ENCODE measurements around the gene FAM135A.

Gene FAM135A

DNA sequence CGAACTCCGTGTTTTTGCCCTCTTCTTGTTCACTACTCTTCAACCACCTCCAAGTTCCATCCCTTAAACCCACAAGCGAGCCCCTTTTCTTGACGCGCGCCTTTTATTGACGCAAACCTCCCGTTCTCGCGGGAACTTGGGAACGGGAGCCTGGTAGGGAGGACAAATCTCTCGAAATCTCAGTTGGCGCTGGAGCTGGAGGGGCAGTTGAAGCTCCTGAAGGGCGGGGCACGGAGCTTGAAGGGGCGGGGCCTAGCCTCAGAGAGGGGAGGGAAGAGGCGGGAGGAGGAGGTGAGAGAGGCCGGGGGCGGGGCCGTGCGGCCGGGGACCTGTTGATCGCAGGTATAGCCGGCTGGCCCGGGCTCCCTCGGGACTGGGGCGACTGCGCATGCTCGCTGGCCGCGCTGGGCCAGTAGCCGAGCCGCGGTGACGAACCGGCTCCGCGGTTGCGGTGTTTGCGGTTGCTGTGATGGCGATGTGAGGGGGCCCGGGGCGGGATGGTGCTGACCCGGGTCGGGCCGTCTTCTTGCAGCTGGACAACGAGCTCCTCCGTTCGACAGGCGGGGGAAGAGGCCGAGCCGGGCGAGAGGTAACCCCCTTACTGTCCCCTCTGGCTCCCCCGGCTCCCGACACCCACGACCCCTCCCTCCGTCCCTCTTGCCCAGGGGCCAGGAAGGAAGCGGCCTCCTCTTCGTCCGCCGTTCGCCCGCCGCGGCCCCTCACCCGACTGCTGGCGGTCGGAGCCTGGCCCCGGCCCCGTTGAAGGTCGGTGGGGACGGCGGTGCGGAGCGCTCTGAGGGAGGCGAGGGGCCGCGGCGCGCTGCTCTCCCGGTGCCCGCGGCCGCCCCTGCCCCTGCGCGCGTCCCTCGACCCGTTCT is at the start of gene FAM135A:
TSS of gene FAM135A (plus strand) at position 395 of the 878 bp plus-strand sequence. CDS start 14,835 bp downstream, outside the sequence.
- DNase-seq: peak; percentile 77 to 81

DNA sequence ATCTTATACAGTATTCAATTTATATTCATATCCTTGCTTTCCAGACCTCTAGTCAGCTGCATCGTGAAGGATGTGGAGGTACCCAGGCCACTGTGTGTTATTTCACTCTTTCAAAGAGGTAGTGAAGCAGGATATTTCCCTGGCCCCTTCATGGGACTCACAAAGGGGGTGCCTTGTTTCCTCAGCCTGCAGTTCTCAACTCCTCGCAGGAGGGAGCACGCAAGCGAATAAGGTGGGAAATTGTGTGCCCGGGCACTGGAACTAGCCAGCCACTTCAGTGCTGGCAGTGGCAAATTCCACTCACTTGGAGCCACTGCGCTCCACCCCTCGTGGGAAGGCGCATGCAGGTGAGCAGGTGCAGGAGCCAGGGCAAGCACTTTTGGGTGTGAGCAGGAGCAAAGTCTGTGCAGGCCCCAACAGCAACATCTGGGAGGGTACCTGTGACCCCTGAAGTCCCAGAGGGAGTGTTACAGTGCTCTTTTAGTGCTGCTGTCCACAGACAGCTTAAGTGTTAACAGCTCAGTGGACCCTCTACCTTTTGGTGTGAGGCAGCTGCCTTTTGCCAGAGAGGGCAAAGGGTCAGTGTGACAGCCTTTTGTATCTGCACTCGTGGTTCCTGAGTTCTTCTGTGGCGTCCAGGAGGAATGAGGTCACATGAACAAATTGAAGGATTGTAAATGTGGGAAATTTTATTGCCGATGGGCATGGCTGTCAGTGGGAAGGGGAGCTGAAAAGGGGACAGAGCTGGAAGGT is 49.4 kb upstream of the FAM135A start:
- no peak for DNase-seq

DNA sequence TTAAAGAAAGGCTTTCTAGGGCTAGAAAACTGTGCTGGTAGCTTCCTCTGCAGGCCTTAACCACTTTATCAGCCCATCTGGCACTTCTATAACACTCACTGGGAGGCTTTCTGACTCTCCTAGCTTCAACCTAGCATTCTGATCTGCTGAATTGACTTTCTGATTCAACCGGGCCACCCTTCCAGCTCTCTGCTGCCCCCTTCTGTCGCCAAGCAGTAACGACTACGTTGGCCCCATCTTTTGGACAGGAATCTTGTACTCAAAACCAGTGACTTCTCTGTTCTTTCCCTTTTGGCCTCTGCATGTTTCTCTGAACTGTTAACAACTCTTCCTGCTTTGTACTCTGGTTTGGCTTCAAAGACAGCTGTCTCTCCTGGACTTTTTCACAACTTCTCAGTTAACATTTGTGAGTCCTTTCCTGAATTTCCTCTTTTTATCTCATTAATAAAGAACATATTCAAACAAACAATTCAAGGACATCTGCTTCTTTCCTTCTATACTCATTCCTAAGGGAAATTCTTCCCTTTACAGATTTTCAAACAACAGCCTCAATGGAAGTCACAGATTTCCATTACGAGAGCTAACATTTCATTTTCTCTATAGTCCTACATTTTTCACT is 43.9 kb upstream of the FAM135A start:
- DNase-seq: peak; percentile 18 to 47

DNA sequence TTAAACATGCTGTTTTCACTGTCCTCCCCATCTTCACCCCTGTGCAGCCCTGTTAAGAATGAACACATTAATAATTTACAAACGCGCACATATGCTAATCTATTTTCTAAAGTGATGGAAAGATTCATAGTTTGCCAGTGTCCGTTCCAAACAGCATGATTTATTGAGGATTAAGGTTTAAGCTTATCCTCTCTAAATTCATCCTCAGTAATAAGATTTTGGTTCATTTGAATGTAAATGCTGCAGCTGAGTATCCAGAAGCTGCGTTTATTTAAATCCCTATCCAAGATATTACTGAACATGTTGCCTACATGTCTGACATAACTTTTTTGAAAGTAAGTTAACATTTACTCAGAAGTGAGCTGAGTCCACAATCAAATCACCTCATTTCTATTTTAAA is 42.8 kb upstream of the FAM135A start:
- DNase-seq: no peak

DNA sequence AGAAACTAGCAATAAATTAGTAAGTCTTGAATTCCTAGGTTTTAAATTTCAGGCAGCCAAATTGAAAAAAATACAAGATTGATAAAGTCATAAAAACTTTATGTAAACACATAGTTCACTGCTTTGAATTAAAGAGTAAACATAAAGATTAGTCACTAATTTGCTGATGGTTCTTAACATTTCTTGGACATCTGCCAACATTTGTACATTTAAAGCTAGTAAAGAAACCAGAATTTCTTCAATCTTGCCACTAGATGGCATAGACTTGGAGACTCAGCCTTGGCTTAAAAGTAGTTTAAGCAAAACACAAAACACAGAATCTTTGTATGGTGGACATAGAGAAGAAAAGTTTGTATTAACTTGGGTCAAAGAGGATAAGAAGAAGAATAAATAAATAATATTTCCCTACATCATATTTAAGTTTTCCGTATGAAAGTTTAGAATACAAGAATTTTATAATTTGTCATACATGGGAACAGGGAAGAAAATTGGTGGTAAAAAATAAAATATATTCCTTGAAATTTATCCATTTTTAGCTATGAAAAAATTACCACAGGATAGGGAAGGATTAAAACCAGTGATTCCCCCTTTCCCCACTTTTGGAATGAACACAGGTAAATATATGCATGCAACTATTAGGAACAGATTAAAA is 41.7 kb upstream of the FAM135A start:
- peak in 1 of 2 donors; percentile 79 for DNase-seq

DNA sequence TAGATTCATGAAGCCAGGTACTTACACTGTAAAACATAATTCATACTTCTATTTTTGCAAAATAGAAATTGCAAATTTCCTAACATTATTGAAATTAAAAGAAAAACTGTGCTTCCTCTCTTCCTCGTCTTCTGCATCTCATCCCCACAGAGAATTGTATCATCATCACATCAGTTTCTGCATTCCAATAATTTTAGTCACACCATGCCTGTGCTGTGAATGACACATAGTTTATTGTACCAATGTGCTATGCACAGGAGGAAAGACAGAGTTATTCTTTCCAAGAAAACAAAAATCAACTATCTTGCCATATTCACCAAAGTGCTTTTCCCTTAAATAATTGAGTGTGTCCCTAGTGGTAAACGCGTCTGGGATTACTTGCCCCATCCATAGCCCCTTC is 38.1 kb upstream of the FAM135A start:
- no peak for DNase-seq

DNA sequence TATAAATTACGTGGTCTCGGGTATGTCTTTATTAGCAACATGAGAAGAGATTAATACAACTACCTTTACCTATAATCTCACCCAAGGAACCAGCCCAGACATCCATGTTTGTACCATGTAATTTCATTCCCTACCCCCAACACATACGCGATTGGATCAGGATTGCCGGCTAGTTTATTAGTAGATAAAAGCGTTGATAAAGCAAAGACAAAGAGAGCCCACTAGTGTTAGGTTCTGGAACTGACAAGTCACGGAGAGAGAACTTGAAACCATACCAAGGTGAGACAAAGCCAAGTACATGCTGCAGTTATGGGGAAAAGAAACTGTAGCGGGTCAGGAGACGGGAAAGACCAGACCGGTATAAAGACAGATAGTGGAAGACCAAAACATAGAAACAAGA is 37.4 kb upstream of the FAM135A start:
- no peak for DNase-seq

DNA sequence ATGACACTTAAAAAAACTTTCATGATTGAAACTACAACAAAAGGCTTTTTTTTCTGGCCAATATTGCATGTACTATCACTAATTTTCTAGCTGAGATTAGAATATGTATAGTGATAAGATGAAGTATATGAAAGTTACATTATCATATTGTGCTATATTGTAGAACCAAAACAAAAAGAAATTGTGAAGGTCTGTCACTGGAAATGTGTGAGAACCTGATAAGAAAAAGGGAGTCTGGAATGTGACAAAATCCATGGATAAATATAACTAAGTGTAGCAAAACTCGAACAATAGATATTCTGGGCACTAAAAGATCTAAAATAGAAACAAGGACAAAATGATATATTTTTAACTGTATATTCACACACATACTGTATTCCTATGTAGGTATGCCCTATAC is 36.7 kb upstream of the FAM135A start:
- no peak for DNase-seq

DNA sequence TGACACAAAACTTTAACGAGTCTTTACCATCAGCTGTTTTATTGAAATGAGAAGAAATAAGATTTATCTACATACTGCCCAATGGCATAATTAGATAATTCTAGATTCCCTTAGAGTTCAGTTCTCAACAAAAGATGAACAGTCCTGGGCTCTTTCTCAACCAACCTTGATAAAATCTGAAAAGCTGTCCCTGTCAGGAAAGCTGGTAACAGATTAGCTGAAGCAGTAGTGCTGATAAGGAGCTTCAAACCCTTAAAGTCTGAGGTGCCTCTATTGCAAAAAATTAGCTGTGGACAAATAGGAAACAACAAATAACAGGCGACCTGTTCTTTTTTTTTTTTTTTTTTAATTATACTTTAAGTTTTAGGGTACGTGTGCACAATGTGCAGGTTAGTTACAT is 35.9 kb upstream of the FAM135A start:
- no peak for DNase-seq

DNA sequence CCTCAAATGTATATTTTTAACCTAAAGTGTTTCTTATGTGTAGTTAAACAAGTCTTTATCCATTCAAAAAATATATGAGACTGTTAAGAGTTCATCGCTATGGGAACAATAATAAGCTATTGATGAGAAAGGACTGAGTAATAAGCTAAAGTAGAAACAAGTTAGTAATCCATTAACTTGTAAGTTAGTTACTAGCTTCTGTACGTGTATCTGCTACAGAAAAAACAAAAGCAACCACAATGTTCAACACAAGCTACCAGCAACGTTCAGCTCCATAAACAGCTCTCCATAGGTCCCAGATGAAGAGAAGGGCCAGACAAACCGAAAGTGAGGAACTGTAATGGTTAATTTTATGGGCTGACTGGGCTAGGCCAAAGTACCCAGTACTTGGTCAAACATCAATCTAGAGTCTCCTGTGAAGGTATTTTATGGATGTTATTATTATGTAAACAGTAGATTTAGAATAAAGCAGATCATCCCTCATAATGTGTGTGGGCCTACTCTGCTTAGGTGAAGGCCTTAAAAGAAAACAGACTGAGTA is 33.8 kb upstream of the FAM135A start:
- DNase-seq: no peak

DNA sequence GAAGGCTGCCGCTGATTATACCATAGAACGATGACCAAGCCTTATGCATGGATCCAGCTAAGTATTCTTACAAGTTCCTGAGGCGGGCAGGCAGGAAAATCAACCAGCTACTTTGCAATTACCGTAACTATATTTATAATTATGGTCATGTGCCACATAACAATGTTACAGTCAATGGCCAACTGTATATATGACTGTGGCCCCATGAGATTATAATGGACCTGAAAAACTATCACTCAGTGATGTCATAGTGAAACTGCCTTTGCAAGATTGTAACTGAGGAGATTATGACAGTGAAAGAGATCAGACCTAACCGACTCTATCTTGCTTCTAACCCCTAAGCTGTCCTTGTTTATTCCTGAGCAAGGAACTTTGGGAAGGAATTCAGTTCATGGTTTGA is 33.1 kb upstream of the FAM135A start:
- DNase-seq: no peak

DNA sequence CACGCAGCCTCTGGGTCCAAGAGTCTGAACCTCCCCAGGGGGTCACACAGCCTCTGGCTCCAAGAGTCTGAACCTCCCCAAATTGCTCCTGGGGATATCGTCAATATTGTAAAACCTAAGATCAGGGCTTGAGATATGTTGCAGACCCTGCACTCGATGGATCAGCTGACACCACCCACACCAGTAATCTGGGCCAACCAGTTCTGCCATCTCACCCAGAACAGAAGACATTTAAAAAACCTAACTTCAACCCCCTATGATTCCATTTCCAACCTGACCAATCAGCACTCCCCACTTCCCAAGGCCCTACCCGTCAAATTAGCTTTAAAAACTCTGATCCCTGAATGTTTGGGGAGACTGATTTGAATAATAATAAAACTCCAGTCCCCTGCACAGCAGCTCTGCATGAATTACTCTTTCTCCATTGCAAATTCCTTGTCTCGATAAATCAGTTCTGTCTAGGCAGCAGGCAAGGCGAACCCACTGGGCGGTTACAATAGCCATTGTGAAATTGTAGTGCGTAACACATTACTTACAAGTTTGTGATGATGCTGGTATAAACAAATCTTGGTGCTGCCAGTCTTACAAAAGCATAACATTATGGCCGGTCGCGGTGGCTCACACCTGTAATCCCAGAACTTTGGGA is 32.4 kb upstream of the FAM135A start:
- no peak for DNase-seq

DNA sequence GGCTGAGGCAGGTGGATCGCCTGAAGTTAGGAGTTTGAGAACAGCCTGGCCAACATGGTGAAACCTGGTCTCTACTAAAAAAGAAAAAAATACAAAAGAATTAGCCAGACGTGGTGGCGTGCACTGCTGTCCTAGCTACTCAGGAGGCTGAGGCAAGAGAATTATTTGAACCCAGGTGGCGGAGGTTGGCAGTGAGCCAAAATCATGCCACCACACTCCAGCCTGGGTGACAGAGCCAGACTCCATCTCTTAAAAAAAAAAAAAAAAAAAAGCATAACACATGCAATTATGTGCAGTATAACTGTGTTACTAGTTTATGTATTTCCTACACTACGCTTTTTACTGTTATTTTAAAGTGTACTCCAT is 31.9 kb upstream of the FAM135A start:
- DNase-seq: no peak

DNA sequence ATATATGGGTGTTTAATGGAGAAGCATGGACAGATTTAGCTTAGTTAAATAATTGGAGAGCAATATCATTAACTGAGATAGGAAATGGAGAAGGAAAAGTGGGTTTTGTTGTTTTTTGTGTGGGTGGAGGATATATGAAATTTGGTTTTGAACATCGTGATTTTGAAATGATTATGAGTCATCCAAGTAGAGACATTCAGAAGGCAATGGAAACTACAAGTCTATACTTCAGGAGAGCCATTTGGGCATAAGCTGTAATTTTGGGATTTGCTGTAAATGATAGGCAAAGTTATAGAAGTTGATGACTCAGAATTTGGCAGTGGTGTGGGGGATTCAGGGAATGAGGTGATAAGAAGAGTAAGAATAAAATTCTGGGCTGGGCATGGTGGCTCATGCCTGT is 27.4 kb upstream of the FAM135A start:
- no peak for DNase-seq

DNA sequence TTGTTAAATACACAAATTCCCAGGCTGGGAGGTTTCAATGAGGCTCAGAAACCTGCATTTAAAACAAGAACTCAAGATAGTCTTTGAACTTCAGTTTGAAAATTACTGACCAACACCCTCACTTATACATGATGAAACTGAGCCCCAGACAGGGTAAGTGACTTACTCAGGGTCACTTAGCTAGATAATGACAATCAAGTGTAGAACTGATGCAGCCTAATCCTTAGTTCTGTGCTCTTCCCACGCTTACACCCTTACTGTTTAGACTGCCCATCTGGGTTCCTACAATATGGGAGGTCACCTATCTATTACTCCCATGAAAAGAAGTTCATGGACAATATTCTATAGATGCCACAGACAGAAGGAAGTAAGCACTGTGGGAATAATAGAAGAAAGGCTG is 24.5 kb upstream of the FAM135A start:
- DNase-seq: no peak

DNA sequence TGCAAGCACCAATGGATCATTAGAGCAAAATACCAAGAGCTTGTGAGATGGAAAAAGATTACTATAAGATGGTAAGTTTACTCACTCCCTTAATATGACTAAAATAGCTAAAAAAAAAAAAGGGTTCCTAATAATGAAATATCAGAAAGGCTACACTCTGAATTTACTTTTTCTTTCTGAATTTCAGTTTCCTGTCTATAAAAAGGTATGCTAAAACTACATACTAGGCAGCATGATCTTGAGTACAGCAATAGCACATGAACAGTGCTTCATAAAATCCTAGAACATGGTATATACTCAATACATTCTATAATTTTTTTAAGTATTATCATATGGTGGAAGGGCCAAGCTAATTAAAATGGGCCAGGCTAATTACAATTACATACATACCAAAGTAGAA is 24.0 kb upstream of the FAM135A start:
- DNase-seq: no peak

DNA sequence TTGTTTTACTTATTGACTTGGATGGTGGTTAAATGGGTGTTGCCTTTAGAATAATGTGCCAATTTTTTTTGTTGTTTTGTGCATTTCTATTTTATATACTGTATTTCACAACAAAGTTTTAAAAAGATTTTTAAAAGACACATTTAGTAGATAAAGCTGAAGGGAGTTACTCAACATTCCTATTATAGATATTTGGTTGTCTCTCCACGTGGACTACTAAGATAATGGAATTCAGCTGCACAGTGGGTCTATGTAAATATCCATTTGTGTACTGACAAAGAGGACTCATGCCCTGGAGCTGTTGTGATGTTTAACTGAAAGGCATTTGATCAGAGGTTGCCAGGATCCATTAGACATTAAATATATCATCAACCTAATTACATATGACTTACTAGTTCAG is 23.2 kb upstream of the FAM135A start:
- DNase-seq: no peak

DNA sequence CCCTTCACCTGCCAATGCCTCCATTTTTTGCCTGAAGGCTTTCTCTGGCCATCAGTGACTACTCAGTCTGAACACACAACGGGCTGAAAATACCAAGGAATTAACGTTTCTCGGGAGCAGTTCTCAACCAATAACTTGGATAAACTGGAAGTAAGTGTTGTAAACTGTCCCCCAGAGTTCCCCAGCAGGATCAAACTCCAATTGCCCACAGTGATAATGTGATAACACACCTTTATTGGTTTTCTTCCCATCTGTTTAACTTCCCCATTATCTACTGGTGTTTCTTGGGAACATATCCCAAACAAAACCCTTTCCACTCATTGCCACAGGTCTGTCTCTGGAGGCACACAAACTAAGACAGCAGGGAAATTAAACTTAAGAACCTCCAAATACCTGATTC is 21.8 kb upstream of the FAM135A start:
- no peak for DNase-seq

DNA sequence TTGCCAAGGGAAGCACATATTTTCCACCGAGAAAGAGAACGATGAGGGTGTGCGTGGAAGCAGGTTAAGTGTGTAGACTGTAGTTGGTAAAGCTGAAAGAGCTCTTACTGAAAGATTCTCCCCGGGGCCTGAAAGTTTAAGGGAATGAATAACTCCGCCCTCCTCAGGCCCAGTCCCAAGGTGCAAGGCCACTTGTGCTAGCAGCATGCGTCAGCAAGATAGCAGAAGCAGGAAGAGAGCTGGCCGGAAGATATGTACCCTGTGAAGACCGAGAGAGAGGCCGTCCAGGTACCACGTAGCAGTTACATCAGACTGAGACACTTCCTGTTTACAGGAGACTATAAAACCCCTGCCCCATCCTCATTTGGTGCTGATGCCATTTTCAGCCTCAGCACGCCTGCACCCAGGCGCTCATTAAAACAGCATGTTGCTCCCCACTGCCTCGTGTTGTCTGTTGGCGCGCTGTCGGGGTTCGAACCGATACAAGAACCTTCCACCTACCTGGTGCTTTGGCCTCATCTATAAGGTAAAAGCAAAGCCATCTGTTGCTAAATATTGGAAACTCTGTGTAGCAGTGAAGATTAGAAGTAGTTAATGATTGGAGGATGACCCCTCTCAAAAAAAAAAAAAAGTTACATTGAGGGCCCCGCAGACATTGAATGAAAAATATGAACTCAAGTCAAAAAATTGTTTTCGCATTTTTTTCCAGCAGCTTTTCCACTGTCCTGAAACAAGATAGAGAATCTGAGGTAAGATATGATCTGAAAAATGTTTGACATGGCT is 18.6 kb upstream of the FAM135A start:
- no peak for DNase-seq

DNA sequence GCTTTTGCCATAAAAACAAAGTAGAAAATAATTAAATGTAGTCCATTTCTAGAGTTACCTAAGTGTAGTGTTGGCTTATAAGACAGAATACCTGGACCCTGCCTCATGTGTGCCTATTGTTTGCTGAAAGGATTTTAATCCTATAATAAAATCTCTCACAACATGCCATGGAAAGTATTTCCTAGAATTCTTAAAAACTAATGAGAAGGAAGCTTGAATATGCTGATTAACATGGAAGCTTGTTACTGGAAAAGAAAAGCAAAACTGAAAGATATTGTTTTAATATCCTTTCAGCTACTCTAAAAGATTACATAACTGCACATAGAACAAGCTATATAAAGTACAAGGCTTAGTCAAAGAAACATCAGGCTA is 18.0 kb upstream of the FAM135A start:
- DNase-seq: no peak

DNA sequence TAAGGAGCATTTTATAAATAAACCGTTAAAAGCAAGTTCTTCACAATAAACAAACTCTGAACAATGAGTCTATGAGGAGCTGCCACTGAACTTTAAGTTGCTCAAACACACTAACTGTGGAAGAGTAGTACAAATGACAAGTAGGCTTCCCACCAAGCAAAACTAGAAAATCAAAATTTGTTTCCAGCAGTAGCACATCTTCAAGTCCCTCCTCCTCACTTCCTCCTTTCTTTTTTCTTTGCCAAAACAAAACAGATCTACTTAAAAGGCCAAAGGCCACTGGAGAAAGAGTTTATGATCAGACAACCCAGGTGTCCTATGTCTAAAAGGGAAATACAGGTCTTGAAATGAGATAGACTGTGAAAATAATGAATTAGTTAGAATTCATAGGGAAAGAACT is 17.1 kb upstream of the FAM135A start:
- DNase-seq: no peak
